ENCODE measurements around the gene SAMD11.
"Not testable (repeated sequence)": the region's sequence is repeated elsewhere in the genome, so short reads cannot be mapped to it uniquely, and the experiment has no call there.

Gene SAMD11

GRCh38 chr1:991275-991674 lies 67.6 kb downstream of the SAMD11 start:
- peaks cover 92% of the 10 kb centered on the region for H3K27me3 Mint-ChIP-seq
- H3K36me3 Mint-ChIP-seq (ENCODE audit: low read depth); intact Hi-C loops (cut with micrococcal nuclease); H3K27ac Mint-ChIP-seq; H3K4me1 Mint-ChIP-seq (ENCODE audit: low read depth); H3K4me3 Mint-ChIP-seq: not testable (repeated sequence)
- H3K9me3 Mint-ChIP-seq, result peaks cover 13% of the 10 kb centered on the region

- Mint-ChIP-seq H3K27ac (no peak overlapping the region), H3K36me3 (ENCODE audit: low read depth) (no peaks in the 10 kb centered on the region), H3K27me3 (peaks cover 90% of the 10 kb centered on the region), H3K9me3 (peaks cover 13% of the 10 kb centered on the region), H3K4me3 (no peak overlapping the region), H3K4me1 (ENCODE audit: low read depth) (no peaks in the 10 kb centered on the region)
- intact Hi-C loops (cut with micrococcal nuclease), result no loop called here
Observed at GRCh38 chr1:991895-992294, 68.2 kb downstream of the SAMD11 start.

GRCh38 chr1:992362-992761 lies 68.6 kb downstream of the SAMD11 start:
- H3K27ac Mint-ChIP-seq, result no peak overlapping the region
- H3K4me3 Mint-ChIP-seq, result no peak overlapping the region
- no peaks in the 10 kb centered on the region for H3K36me3 Mint-ChIP-seq (ENCODE audit: low read depth)
- H3K27me3 Mint-ChIP-seq, result peaks cover 93% of the 10 kb centered on the region
- no peaks in the 10 kb centered on the region for H3K4me1 Mint-ChIP-seq (ENCODE audit: low read depth)
- peaks cover 13% of the 10 kb centered on the region for H3K9me3 Mint-ChIP-seq
- intact Hi-C loops (cut with micrococcal nuclease), result no loop called here

- H3K27me3 Mint-ChIP-seq, result peaks cover 93% of the 10 kb centered on the region
- no peaks in the 10 kb centered on the region for H3K36me3 Mint-ChIP-seq (ENCODE audit: low read depth)
- no peak overlapping the region for H3K27ac Mint-ChIP-seq
Observed at GRCh38 chr1:993379-993995, 69.8 kb downstream of the SAMD11 start.

More at GRCh38 chr1:993379-993995, 69.8 kb downstream of the SAMD11 start:
- Mint-ChIP-seq H3K4me1 (ENCODE audit: low read depth) (no peaks in the 10 kb centered on the region), H3K9me3 (peaks cover 13% of the 10 kb centered on the region), H3K4me3 (no peak overlapping the region)
- intact Hi-C loops (cut with micrococcal nuclease), result no loop called here

All from dendritic cell treated with granulocyte-macrophage colony-stimulating factor and Interleukin-4, amounts not matched to agents 40 ng/mL and 50 ng/mL, for 4 days (primary cell).